HG02981 (cell line): ENCODE measurements around the gene ARAP1.

Source experiments
- ATAC-seq: cut with Tn5 transposase; IDR thresholded peaks from one replicate; pipeline ENCODE4 v1.9.1; 2021; ENCODE audit warnings: mild to moderate bottlenecking, moderate library complexity; ENCODE audit not compliant: unreplicated experiment

Gene ARAP1

DNA sequence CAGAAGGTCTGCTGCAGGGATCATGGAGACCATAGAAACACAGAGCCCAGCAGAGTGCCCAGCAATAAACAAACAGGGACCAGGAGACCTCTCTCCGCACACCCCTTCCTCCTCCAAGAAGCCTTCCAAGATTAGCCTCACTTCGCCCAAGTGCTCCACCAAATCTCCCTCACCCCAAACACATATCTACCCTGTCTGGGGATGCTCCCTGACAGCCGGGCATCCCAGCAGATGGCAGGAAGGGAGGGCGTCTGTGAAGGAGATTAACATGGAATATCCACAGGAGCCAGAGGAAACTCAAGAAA, 26.5 kb downstream of the ARAP1 start:
- ATAC-seq, result no peak

DNA sequence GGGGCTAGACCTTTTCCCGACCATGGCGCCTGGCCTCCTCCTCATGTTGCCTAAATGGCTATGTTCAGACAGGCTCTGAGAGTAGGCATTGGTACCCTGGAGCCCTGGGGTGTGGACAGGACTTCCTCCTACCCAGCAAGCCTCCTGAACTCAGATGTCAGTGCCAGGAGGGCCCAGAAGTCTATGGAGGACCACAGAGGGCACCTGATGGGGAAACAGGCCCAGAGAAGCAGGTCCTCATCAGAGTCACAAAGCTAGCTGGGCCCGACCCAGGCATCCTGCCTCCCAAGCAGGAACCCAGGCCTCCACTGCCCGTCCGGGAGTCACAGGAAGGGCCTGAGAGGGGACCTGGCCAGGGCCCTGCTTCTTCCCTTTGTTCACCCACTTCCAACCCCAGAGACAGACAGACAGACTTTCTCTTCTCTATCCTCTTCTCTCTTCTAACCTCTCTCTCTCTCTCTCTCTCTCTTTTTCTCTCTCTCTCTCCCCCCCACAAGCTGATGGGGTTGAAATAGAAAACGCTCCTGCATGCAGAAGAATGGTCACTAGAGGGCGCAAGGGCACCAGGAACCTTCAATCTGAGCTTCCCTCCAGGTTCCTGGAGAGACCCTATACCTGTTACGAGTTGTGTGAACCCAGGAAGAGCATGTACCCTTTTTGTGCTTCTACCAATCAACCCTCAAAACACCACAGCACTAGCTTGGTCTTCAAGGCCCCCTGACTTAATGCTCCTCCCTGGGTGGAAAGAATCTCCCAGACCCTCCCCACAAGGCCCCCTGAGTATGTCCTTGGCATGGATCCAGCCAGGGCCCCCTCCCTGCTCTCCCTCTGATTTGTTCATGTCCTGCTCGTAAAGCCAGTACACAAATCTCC, 27.1 kb downstream of the ARAP1 start:
- ATAC-seq, result no peak

DNA sequence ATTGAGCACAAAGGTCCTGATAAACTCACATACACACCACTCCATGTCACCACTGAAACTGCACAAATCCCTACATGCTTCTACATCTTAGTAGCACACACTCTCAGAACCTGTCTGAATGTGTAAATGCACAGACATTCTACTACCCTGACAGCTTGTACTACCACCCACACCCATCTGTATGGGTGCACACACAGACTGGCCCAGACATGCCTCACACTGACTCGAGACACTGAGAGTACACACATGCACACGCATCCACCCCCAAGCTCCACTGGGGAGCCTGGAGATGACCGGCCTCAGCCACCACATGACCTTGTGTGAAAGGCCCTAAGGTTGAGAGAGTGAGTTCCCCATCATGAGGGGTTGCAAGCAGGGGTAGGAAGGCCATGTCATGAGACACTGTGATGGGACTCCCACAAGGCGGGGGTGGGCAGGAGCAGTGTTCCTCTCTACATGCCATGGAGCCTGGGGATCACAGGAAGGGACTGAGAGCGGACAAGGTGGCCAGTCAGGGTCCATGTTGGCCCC, 28.1 kb downstream of the ARAP1 start:
- ATAC-seq, result no peak

DNA sequence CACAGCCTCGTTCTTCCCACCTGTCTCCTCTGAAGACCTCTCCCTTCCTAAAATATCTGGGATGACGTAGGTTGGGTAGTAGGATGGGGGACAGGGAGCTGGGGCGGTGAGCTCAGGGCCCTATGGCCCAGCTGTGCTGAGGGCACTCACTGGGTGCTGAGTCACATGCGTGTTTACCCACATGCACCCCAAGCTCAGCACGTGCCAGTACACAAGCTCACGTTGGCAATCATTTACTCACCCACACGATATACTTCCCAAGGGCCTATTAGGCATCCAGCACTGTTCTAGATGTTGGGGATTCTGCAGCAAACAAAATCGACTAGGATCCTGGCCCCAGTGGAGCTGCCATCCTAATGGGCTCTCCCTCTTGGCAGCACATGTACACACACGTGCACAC, 28.7 kb downstream of the ARAP1 start:
- ATAC-seq, result no peak

DNA sequence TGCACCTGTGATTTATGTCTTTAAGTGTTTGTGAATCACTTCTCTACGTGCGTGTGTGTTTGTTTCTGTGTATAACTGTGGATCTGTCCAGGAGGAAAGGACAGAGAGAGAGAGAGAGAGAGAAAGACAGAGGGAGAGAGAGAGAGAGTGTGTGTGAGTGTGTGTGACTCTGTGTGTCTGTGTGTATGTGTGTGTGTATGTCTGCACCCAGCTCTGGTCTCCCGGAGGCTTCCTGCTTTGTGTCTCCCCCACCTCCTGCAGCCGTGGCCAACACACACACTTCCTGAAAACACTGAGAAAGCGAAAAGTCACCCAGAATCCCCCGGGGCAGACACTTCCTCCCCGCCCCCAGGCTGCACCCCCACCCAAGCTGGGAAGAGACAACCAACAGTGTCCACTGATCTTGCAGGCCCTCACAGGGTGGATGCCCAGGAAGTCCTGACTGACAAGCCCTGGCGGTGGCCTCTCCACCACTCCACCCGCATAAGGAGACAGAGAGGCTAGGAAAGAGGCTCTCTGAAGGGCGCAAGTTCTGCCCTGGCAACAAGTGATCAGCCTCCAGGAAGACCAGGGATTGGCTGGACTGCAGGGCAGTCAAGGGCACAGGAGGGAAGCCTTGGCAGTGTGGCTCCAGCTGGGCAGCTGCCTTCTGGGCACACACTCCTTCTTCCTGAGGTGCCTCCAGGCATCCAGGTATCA, 30.0 kb downstream of the ARAP1 start:
- ATAC-seq, result peak; percentile 87

DNA sequence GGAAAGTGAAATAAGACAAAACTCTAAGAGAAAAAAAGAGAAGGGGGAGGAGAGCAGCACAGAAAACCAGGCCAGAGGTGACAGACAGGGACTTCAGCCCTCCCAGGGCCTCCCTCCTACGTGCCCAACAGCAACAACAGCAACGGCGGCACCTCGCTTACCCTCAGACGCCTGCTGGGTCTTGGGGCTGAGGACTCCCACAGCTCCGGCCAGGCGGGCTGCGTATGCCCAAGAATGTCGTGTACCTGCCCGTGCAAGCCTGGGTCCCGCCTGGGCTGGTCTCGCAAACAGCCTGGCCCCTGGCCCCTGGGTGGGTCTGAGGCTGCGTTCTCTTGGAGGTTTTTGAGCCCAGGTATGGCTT, 30.5 kb downstream of the ARAP1 start:
- no peak for ATAC-seq

DNA sequence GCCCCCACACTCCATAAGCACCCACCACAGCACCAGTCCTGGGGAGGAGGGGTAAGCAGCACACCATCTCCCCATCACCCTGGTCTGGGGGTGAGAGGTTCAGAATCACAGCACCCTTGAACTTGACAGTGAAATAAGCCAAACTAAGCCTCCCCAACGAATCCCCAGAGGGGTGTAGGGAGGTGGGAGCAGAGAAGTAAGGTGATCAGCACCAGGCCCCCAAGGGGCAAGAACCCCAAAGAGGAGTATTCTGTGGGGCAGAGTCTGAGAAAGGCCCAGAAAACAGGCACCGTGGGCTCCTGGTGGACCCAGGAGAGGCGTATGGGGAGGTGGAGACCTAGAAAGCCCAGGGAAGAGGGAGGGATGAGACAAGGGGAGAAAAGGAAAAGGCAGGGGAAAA, 30.9 kb downstream of the ARAP1 start:
- no peak for ATAC-seq

DNA sequence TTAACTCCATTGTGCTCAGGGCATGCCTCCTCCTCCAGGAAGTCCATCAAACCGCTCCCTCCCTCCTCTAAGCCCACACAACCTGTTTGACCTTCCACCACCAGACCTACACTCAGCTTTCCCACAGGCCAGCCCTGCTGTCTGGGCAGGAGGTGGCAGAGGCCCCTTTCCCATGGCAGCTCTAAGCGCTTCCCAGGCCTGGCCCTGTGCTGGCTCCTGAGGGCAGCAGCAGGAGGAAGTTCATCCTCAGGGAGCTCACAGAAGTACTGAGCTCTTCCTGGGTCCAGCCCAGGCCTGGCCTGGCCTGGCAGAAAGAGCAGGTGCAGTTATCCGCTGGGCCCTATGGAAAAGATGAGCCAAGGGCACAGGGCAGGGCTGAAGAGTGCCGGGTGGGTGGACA, 31.4 kb downstream of the ARAP1 start:
- no peak for ATAC-seq

DNA sequence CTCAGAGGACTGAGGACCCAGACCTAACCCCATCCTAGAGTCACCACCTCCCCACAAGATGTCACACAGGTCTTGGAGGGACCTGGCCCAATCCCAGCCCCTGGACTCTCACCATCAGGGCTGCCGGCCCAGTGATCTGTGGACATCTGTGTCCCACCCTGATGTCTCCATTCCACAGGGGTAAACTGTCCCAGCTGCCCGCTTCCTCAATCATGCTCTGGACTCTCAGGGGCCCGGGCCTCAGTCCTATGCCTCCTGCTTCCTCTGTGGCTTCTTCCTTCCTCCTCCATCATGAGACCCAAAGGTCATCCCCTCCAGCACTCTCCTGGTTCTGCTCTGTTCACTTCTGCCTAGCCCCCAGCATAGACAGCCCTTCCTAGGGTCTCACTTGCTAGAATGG, 32.2 kb downstream of the ARAP1 start:
- no peak for ATAC-seq

DNA sequence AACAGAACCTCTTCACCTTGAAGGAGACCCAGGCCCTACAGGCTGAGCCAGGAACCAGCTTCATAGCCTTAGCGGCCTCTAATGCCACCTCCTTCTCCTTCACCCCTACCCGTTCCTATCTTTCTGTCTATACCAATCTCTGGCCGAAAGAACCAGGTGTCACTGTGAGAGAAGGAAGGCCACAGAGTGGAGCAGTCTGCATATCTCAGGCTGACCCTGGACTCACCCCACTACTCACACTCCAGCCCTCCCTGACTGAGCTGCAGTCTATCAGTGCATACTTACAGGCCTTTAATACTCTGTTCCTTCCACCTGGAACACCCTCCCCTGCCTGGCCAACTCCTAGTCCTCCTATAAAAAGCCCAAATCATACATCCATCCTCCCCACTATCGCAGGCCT, 32.7 kb downstream of the ARAP1 start:
- ATAC-seq, result no peak

DNA sequence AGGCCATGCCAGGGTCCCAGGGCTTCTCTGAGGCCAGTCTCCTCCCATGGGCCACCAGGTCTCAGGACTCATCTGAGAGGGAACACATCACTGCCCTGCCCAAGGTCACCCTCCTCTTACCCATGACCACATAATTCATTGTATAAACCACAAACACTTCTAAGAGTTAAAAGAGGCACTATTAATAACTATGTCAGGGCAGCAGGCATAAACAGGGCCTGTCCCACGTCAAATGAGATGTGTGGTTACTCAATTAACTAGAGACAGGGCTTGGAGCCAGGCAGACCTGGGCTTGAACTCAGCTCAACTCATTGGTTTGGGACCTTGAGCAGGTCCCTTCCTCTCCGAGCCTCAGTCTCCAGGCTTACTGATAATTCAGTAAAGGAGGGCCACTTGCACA, 33.1 kb downstream of the ARAP1 start:
- no peak for ATAC-seq

DNA sequence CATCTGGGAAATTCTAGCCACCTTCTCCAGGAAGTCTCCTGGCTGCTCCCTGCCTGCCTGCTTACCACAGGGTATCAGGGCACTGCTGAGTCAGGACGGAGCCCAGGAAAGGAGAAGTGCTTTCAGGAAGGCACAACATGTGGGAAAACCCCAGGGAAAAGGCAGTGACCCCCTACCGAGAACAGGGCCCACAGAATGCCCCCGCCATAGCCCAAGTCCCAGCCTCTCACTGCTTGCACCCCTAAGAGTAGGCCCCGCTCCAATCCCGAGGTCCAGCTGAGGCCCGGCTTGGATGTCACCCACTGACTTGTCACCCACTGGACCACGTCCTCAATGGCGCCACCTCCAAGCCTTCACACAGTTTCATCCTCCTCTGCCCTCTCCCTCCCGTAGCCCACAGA, 34.1 kb downstream of the ARAP1 start:
- no peak for ATAC-seq

DNA sequence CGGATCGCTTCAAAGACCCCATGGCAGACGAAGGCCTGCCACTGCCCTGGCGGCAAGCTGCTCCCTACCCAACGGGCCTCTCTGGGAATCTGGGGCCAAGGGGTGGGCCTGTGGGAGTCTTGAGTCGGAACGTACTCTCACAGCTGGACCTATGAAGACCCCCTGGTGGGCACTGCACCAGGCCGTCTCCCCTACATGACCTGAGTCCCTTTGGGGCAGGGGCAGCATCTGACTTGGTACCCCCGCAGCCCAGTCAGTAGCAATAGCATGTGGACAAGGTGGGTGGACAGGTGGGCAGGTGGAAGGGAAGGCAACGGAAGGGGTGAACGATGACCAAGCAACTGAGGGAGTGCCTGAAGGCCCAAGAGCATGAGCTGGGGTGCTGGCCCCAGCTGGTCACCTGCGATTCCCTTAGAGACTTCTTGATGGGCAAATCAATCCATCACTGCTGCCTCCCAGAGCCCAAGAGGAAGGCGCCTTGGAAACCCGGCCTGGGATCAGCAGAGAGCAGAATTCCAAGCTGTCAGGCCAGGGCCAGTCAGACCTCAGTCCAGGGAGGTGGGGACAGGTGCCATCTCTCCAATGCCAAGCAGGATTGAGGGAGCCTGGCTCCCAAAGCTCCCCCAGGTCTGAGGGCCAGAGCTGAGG, 35.3 kb downstream of the ARAP1 start:
- no peak for ATAC-seq

DNA sequence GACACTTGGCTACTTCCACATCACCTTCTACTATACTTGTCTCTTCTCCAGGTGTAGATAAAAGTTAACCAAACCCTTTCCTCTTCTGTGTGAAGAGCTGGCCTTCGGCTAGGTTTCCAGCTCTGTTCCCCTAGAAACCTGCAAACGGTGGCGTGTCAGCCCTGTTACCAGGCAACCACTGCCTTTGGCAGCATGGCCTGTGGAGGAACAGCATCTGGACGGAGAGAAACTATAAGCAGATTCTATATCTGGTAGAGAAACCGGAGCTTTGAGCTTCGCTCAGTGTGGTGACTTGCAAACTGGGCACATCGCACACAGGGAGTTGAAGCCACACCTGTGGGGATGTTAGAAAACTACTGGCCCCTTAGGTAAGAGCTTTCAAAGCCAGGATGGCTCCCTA, 35.9 kb downstream of the ARAP1 start:
- ATAC-seq, result no peak

DNA sequence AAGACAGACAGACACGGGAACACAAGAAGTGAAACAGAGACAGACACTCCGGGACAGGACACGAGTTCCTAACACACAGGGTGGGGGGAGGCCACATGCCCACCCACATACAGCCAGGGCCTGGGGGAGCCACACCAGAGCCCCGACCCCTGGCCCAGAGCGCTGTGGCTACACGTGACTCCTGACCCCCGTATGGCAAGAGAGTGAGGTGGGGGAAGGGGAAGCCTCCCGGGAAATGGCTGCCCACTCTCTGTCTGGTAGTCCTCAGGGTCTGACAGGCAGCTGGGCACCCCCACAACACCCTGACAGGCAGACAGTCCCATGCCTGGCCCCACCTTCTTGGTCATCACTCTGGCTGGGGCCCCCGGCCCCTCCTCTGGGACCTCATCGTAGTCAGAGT, 39.4 kb downstream of the ARAP1 start:
- ATAC-seq, result no peak

DNA sequence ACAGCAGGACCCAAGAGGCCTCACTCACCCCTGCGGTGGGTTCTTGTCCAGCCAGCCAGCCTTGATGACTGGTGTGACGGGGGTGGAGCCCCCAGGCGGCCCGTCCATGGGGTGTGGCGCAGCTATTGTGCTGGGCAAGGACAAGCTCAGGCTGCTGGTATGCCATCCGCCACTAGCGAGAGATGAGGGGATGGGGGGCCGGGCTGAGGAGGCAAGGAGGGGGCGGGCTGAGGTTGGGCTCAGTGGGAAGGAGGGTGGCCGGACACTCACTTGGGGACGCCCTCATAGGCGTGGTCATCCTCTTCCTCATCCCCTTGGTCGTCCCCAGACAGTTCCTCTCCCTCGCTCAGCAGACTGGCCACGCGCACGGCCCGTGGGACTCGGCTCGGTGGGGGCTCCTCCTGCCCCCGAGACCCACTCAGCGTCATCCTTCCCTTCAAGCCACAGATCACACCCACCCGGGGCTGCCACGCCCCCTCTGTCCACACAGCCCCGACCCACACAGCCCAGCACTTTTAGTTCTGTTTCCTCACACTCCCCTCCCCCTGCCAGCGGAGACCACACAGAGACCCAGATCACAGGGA, 39.9 kb downstream of the ARAP1 start:
- no peak for ATAC-seq

DNA sequence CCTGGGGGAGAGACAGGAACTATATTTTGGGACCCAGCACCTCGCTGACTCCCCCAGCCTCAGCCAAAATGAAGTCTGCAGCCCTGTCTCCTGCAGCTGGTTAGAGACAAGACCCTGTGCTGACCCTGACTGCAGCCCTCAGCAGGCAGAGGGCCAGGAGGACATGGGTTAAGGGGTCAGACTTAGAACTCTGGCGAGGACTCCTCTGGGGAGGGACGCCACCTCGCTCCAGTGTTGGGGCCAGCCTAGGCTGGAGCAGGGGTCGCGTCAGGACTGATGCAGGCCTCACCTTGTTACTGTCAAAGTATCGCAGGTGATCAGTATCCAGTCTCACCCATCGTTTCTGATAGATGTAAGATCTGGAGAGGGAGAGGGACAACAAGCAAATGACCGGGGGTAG, 41.1 kb downstream of the ARAP1 start:
- no peak for ATAC-seq

DNA sequence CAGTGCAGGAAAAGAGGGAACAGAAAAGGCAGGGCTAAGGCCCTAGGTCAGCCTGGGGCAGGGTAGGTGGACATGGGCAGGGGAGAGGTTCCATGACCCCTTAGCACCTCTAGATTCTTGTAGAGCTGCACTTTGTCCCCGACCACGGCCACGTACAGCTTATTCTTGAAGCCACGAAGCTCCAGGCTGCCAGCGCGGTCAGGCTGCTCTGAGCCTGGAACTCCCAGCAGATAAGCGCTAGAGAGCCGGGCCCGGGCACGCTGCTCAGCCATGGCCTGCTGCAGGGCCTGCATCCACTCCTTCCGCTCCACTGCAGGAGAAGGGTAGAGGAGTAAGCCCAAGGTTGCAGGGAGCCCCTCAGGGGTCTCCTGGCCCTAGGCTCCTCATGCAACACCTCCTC, 41.9 kb downstream of the ARAP1 start:
- ATAC-seq, result no peak

DNA sequence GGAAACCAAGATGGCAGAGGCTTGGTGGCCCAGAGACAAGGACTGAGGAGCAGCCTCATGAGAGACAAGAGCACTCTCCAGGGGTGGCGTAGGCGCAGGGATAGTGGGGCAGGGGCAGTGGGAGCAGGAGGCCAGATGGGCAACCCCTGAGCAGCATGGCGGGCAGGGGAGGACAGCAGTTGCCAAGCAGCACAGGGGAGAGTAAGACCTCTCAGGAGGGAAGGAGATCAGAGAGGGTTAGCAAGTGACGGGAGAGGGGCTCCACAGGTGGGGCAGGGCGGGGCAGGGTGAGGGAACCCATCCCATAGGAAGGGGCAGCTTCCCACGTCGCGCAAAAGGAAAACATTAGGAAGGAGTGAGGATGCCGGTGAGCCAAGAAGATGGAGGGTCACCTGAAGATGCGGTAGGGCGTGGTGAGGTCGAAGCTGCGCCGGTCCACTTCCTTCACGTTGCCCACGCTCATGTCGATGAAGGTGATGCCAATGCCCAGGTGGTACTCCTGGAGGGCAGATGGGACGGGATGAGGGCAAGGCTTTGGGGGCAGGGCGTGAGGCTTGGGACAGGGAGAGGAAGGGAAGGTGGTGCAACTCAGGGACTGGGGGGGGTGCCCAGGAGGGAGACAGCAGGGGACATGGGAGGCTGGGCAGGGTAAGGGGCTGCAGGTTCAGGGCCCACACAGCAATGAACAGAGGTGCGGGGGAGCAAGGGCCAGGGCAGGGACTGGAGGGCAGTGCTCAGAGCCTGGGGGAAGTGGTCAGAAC, 42.5 kb downstream of the ARAP1 start:
- ATAC-seq, result no peak

DNA sequence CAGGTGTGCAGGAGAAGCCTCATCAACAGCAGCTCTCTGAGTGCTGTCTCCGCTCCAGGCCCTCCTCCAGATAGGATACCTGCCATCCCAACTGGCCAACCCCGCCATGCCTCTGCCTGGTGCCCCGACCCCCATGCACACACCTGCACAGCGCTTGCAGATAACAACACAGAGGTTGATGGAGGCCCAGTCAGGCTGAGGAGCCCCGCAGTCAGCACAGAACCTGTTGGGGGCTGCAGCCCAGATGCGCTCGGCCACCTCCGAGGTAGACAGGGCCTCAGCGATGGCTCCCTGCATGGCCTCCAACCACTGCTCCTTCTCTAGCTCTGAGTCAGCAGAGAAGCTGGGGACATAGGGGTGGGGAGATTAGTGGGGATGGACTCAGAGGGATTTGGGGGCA, 45.2 kb downstream of the ARAP1 start:
- no peak for ATAC-seq

DNA sequence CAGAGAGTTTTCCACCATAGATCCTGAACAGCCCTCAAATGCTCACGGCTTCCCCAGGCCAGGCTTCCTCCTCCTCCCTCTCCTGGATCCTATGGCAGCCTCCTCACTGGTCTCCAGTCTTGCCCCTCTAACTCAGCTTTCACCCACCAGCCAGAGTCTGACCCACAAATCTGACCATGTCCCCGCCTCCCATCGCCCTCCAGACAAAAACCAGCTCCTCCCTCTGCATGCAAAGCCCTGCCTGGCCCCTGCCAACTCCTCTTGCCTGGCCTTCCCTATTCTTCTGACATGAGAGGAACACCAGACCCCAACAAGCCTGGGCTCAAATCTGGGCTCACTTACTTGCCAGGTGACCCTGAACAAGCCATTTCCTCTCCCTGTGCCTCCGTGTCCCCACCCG, 45.6 kb downstream of the ARAP1 start:
- no peak for ATAC-seq
